ENCODE data around the gene MTA3.

- TF ChIP-seq GATA2 (IDR thresholded peaks at IDR 0.05; ENCODE audit: low read depth, low read length): no peak
- no peak for TF ChIP-seq GATA3 (IDR thresholded peaks at IDR 0.05; ENCODE audit: low read depth, low read length)
Measured at GRCh38 chr2:42764901-42765300, 196.5 kb downstream of the MTA3 start.
